NCI-H1694 (cell line): ENCODE data around the gene L1CAM.
A peak's percentile ranks its signal among the peaks of the same experiment; 100 is the strongest.

ENCODE experiments used
- DNase-seq: peaks from one replicate; lab custom pipeline; 2025; lab: John Stamatoyannopoulos, UW

The L1CAM gene

GRCh38 chrX:153862369-153863250 is 23.4 kb downstream of the L1CAM start:
- DNase-seq = no peak

- peak; percentile 59 for DNase-seq
These were observed 24.2 kb downstream of the L1CAM start for GRCh38 chrX:153861733-153862310.

- DNase-seq = no peak
These were observed 24.8 kb downstream of the L1CAM start for GRCh38 chrX:153861151-153861550.

- no peak for DNase-seq
These were observed 28.5 kb downstream of the L1CAM start for GRCh38 chrX:153857348-153857903.

- DNase-seq = no peak
These were observed 31.3 kb downstream of the L1CAM start for GRCh38 chrX:153854702-153855101.

- no peak for DNase-seq
These were observed 32.1 kb downstream of the L1CAM start for GRCh38 chrX:153853902-153854267.

- DNase-seq = no peak
These were observed 32.6 kb downstream of the L1CAM start for GRCh38 chrX:153853180-153853901.

- DNase-seq = no peak
These were observed 34.0 kb downstream of the L1CAM start for GRCh38 chrX:153851981-153852380.

GRCh38 chrX:153848325-153848724 is 37.6 kb downstream of the L1CAM start:
- DNase-seq = no peak

GRCh38 chrX:153845842-153846241 is 40.1 kb downstream of the L1CAM start:
- DNase-seq = no peak

- no peak for DNase-seq
These were observed 40.8 kb downstream of the L1CAM start for GRCh38 chrX:153845195-153845594.

GRCh38 chrX:153844509-153845082 is 41.4 kb downstream of the L1CAM start:
- no peak for DNase-seq

- no peak for DNase-seq
These were observed 49.1 kb downstream of the L1CAM start for GRCh38 chrX:153836921-153837320.

- DNase-seq = no peak
These were observed 53.2 kb downstream of the L1CAM start for GRCh38 chrX:153832728-153833127.

GRCh38 chrX:153831429-153832150 is 54.4 kb downstream of the L1CAM start:
- no peak for DNase-seq

GRCh38 chrX:153830640-153831428 is 55.1 kb downstream of the L1CAM start:
- DNase-seq = no peak

GRCh38 chrX:153829799-153830639 is 56.0 kb downstream of the L1CAM start, which contains the start of gene PDZD4:
PDZD4 (minus strand) TSS chrX:153830544; CDS start chrX:153830298, 246 bp downstream.
- no peak for DNase-seq

GRCh38 chrX:153829549-153829798 is 56.5 kb downstream of the L1CAM start:
- no peak for DNase-seq

- DNase-seq = peak; percentile 19
These were observed 57.0 kb downstream of the L1CAM start for GRCh38 chrX:153828723-153829548.
